A549 (cell line): ENCODE measurements around the gene ROR1.

Source experiments
- CTCF ChIP-seq: fragments of >200 bp; sonication (Bioruptor Twin); formaldehyde crosslinking; IDR thresholded peaks from 3 replicates; pipeline ENCODE4 v1.5.1; 2016
- TP53 ChIP-seq: fragments of 250-450 bp; sonication (Bioruptor Pico); IDR thresholded peaks from 2 replicates; pipeline ENCODE4 v1.5.0; 2021; ENCODE audit warnings: mild to moderate bottlenecking, moderate library complexity

DNA sequence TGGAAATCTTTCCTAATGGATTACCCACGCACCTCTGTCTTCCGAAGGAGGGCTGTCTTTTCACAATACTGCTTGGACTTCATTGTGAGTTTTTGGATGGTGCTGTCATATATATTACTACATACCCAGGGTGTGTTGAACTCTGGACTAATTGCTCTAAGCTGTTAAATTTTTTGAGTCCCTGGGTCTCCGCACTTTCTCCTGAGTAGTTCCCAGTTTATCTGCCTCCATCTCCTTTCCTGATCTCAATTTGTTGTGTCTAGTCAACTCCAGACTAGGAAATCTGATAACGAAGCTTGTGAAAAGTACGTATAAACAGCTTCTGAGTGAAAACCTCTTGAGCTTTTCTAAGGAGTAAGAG lies 211.1 kb downstream of the ROR1 start:
- no peak for TF ChIP-seq TP53 (CRISPR knock-in tag)
- no peak for TF ChIP-seq CTCF
